Tibial nerve (tissue), 3 donors: ENCODE data around the gene UBXN6.

Experiments
- CTCF ChIP-seq, 5 experiments: fragments of 200-600 bp in 3 of 5; fragments of 450-650 bp in 2 of 5; sonication (generic) in 3 of 5; IDR thresholded peaks; one replicate each; pipeline ENCODE4 v1.5.1; 2016 to 2019; ENCODE audit warnings: antibody characterized with exemption in 5 of 5, mild to moderate bottlenecking in 3 of 5, moderate library complexity in 2 of 5
- POLR2A ChIP-seq, 2 donors: fragments of 450-650 bp; IDR thresholded peaks; one replicate each; pipeline ENCODE4 v1.6.1; 2017; ENCODE audit warnings: antibody characterized with exemption in 2 of 2, mild to moderate bottlenecking in 2 of 2, moderate library complexity in 2 of 2

GRCh38 chr19:4499855-4500254 lies 42.3 kb upstream of the UBXN6 start:
- TF ChIP-seq CTCF (IDR thresholded peaks at IDR 0.05), result no peak
- no peak for TF ChIP-seq POLR2A (IDR thresholded peaks at IDR 0.05)
